Brain microvascular endothelial cell (primary cell): Measurements from ENCODE around the gene ANO10.

Experiments used
- DNase-seq: peaks from one replicate; pipeline ENCODE4 v3.0.0-alpha.2; 2020
- H3K27ac ChIP-seq: fragments of 250-450 bp; sonication (Bioruptor Pico); 2 replicates; pipeline ENCODE4 v1.5.1; 2020; ENCODE audit warnings: mild to moderate bottlenecking, moderate library complexity
- H3K27me3 ChIP-seq: fragments of 250-450 bp; sonication (Bioruptor Pico); replicated peaks from 2 replicates; pipeline ENCODE4 v1.5.1; 2020; ENCODE audit warnings: mild to moderate bottlenecking
- H3K36me3 ChIP-seq: fragments of 250-450 bp; sonication (Bioruptor Pico); replicated peaks from 2 replicates; pipeline ENCODE4 v1.5.1; 2020; ENCODE audit warnings: mild to moderate bottlenecking
- H3K4me3 ChIP-seq: 2 replicates; pipeline ENCODE4 v1.5.1; 2011; ENCODE audit warnings: low read depth, mild to moderate bottlenecking, control low read depth, low read length, moderate library complexity
- in situ Hi-C: cut with HindIII; loops from 2 replicates; pipeline ENCODE4 v1.10.0; 2017; ENCODE audit warnings: low sequenced_read_pairs, low pct_ligation_motif_present
- TF ChIP-seq, protein P1 (sequence below): IDR thresholded peaks from 2 replicates; pipeline ENCODE4 v1.5.1; 2011; ENCODE audit warnings: low read depth, mild to moderate bottlenecking, moderate library complexity, low read length, control low read depth, inconsistent platforms; ENCODE audit errors: missing control alignments

Gene ANO10

DNA sequence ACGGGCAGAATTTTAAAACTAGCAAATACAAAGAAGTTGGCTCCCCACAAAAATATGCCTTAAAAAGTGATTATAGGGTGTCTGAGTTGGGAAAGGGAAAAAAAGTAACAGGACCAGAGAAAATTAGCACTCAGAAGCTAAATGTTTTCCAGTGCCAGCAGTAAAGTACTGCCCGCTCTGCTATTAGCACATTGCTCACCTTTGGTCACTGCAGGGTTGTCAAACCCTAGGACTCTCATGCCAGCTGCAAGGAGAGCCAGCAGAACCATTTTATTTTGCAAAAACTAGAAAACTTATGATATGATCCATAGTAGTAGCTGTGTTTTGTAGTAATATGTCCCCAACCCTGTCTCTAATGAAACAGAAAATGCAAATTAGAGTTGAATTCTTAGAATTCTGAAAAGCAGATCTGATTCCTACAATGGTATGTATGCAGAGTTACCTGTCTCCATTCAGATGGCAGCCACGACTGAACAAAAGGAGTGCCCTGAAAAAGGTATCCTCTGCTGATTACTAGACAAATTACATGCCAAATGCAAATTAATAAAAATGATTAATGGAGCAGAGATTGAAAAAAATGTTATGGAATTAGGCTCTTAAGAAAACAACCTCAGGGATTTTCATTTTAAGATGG lies 185.2 kb downstream of the ANO10 start:
- TF ChIP-seq, protein P1, sequence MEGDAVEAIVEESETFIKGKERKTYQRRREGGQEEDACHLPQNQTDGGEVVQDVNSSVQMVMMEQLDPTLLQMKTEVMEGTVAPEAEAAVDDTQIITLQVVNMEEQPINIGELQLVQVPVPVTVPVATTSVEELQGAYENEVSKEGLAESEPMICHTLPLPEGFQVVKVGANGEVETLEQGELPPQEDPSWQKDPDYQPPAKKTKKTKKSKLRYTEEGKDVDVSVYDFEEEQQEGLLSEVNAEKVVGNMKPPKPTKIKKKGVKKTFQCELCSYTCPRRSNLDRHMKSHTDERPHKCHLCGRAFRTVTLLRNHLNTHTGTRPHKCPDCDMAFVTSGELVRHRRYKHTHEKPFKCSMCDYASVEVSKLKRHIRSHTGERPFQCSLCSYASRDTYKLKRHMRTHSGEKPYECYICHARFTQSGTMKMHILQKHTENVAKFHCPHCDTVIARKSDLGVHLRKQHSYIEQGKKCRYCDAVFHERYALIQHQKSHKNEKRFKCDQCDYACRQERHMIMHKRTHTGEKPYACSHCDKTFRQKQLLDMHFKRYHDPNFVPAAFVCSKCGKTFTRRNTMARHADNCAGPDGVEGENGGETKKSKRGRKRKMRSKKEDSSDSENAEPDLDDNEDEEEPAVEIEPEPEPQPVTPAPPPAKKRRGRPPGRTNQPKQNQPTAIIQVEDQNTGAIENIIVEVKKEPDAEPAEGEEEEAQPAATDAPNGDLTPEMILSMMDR = no peak
- H3K36me3 ChIP-seq = no peaks in the 10 kb centered on the region
- in situ Hi-C loops = no loop called here
- no peak for DNase-seq
- no peak overlapping the region for H3K4me3 ChIP-seq
- no peaks in the 10 kb centered on the region for H3K27me3 ChIP-seq
- H3K27ac ChIP-seq = no peak overlapping the region

DNA sequence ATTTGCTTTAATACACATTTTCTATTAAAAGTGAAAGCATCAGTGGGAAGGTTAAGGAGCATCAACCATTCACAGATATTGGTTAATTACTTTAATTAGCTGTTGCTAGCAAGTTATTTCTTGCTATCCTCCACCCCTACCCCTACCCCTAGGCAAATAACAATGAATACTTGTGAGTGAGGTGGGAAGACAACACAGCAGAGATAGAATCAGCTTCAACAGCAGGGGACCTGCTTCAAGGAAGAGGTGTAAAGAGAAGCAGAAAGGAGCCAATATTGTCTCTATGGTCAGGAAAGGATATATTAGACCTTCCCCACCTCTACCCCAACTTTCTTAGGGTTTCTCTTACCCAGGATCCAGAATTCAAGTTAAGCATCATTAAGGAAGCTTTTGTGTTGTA lies 186.1 kb downstream of the ANO10 start:
- TF ChIP-seq, protein P1 = no peak
- no peaks in the 10 kb centered on the region for H3K36me3 ChIP-seq
- H3K4me3 ChIP-seq = no peak overlapping the region
- no peak overlapping the region for H3K27ac ChIP-seq
- DNase-seq = no peak
- in situ Hi-C loops = no loop called here
- no peaks in the 10 kb centered on the region for H3K27me3 ChIP-seq

DNA sequence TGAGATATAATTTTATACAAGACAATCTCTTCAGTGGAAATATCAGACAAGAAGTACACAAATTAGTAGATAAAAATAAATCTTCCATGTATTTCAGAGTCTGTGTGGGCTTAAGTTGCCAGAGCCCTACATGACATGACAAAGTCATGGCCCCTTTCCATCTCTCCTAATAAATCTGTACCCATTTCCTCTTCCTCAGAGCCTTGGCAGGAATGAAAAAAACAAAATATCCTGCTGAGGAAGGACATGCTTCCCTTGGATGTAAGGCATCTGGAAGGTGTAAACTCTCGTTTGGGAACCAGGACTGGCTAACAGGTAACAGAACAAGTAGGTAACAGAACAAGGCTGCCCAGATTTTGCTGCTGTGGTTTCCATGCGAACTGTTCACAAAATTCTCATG lies 187.4 kb downstream of the ANO10 start:
- TF ChIP-seq, protein P1 = no peak
- no peaks in the 10 kb centered on the region for H3K27me3 ChIP-seq
- in situ Hi-C loops = no loop called here
- no peak overlapping the region for H3K27ac ChIP-seq
- no peak overlapping the region for H3K4me3 ChIP-seq
- no peaks in the 10 kb centered on the region for H3K36me3 ChIP-seq
- DNase-seq = no peak

DNA sequence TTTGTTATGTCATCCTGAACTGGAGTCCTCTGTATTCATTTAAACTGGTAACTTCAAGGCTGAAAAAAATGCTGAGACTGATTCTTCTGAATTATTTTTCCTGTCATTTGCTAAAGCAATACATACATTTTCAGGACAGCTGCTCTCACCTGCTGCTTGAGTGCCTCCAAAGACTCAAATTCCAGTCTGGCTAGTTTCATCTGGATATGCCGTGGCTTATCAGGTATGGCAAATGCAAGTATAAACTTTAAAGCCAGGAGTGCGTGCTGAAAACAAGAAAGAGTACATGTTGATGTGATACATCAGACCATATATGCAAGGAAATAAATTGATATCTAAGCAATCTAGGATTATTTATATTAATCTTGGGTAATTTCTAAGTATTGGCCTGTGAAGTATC lies 189.3 kb downstream of the ANO10 start:
- Histone ChIP-seq H3K36me3 (no peaks in the 10 kb centered on the region), H3K27me3 (no peaks in the 10 kb centered on the region), H3K27ac (no peak overlapping the region), H3K4me3 (no peak overlapping the region)
- DNase-seq = no peak
- TF ChIP-seq, protein P1 = no peak
- in situ Hi-C loops = no loop called here

DNA sequence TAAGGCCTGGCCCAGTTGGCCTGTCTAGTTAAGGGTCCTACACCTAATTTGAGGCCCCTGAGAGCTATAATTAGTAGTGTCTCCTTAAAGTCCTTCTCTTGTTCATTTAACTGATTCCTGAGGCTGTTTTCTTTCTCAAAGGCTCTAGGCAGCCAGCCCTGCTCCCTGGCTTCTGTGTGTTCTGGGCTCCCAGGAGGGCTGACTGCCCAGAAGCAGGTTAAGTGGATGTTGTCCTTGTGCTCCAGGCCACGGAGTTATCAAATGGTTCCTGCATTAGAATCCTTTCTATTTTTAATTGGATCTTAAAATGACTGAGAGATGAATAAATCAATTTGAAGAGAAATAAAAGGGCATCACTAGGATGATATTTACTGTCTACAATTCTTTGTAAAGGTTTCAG lies 195.4 kb downstream of the ANO10 start:
- no peak overlapping the region for H3K4me3 ChIP-seq
- H3K36me3 ChIP-seq = no peaks in the 10 kb centered on the region
- H3K27ac ChIP-seq = no peak overlapping the region
- H3K27me3 ChIP-seq = no peaks in the 10 kb centered on the region
- TF ChIP-seq, protein P1 = no peak
- DNase-seq = no peak
- in situ Hi-C loops = no loop called here

DNA sequence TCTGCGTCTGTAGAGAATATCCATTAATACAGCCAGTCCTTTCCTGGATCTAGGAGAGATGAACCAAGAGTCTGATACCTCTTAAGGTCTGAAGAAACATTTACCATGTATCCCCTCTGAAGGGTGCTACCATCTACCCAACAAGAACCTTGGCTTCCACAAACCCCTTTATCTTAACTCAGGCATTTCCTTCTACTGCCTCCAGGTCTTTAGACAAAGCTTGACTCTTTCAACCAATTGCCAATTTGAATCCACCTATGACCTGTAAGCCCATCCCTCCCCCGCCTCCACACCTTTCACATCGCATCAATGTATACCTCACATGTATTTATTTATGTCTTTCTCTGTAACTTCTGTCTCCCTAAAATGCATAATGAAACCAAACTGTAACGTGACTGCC lies 196.0 kb downstream of the ANO10 start:
- TF ChIP-seq, protein P1 = no peak
- Histone ChIP-seq H3K4me3 (no peak overlapping the region), H3K27me3 (no peaks in the 10 kb centered on the region), H3K36me3 (no peaks in the 10 kb centered on the region), H3K27ac (no peak overlapping the region)
- no peak for DNase-seq
- in situ Hi-C loops = no loop called here
